ENCODE results near the gene POFUT1. TPM values are rescaled to one million over a fixed set of nuclear protein-coding genes. Genes with fewer than 3 reads are reported as not detected.

POFUT1 gene
- total RNA-seq, 1 experiment from 2014 or later, result 29.4 TPM

DNA sequence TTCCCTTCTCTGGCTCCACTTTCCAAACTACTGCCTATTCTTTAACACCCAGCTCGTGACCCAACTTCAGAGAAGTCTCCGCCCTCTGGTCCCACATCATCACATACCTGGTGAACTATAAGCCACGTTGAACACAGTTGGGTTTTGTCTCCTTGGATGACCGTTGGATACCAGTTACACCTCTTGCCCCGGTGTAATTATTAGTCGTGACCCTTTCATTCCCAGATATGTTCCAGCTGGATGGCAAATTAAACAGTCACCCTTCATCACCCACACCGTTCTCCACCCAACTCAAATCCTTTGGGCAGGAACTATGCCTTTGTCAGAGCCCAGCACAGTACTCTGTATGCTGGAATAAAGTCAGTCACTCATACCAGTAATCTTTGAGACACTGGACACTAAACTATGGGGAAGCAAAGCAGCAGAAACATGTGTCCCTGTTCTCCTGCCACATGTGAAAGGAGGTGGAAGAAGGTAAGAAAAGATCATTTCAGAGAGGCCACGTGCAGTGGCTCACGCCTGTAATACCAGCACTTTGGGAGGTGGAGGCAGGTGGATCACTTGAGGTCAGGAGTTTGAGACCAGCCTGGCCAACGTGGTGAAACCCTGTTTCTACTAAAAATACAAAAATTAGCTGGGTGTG, 22.6 kb upstream of the POFUT1 start (continued):
- TF ChIP-seq NR1H2 (CRISPR knock-in tag; IDR thresholded peaks at IDR 0.05) (no peak), PRRX2 (CRISPR knock-in tag; IDR thresholded peaks at IDR 0.05) (no peak), KAT7 (CRISPR knock-in tag; IDR thresholded peaks at IDR 0.05; ENCODE audit: borderline replicate concordance) (no peak), OVOL2 (CRISPR knock-in tag; IDR thresholded peaks at IDR 0.05; ENCODE audit: borderline replicate concordance) (no peak), ZSCAN18 (CRISPR knock-in tag; IDR thresholded peaks at IDR 0.05) (no peak)
- TF ChIP-seq, protein P1, sequence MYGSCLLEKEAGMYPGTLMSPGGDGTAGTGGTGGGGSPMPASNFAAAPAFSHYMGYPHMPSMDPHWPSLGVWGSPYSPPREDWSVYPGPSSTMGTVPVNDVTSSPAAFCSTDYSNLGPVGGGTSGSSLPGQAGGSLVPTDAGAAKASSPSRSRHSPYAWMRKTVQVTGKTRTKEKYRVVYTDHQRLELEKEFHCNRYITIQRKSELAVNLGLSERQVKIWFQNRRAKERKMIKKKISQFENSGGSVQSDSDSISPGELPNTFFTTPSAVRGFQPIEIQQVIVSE (CRISPR knock-in tag; IDR thresholded peaks at IDR 0.05; ENCODE audit: borderline replicate concordance), result no peak

- no peak overlapping the region for H3K4me3 Mint-ChIP-seq
- TF ChIP-seq FOXP1 (CRISPR knock-in tag; IDR thresholded peaks at IDR 0.05; ENCODE audit: borderline replicate concordance), result no peak
- no peak for TF ChIP-seq ZNF396 (CRISPR knock-in tag; IDR thresholded peaks at IDR 0.05; ENCODE audit: borderline replicate concordance)
- TF ChIP-seq, protein P2, sequence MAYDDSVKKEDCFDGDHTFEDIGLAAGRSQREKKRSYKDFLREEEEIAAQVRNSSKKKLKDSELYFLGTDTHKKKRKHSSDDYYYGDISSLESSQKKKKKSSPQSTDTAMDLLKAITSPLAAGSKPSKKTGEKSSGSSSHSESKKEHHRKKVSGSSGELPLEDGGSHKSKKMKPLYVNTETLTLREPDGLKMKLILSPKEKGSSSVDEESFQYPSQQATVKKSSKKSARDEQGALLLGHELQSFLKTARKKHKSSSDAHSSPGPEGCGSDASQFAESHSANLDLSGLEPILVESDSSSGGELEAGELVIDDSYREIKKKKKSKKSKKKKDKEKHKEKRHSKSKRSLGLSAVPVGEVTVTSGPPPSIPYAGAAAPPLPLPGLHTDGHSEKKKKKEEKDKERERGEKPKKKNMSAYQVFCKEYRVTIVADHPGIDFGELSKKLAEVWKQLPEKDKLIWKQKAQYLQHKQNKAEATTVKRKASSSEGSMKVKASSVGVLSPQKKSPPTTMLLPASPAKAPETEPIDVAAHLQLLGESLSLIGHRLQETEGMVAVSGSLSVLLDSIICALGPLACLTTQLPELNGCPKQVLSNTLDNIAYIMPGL (CRISPR knock-in tag; IDR thresholded peaks at IDR 0.05), result no peak
- TF ChIP-seq, protein P3, sequence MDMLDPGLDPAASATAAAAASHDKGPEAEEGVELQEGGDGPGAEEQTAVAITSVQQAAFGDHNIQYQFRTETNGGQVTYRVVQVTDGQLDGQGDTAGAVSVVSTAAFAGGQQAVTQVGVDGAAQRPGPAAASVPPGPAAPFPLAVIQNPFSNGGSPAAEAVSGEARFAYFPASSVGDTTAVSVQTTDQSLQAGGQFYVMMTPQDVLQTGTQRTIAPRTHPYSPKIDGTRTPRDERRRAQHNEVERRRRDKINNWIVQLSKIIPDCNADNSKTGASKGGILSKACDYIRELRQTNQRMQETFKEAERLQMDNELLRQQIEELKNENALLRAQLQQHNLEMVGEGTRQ (CRISPR knock-in tag; IDR thresholded peaks at IDR 0.05), result no peak
- no peak for TF ChIP-seq ZNF671 (CRISPR knock-in tag; IDR thresholded peaks at IDR 0.05)
- TF ChIP-seq TCF7 (CRISPR knock-in tag; IDR thresholded peaks at IDR 0.05; ENCODE audit: low read depth), result no peak
- TF ChIP-seq, protein P1 (CRISPR knock-in tag; IDR thresholded peaks at IDR 0.05; ENCODE audit: borderline replicate concordance), result no peak
- TF ChIP-seq, protein P4, sequence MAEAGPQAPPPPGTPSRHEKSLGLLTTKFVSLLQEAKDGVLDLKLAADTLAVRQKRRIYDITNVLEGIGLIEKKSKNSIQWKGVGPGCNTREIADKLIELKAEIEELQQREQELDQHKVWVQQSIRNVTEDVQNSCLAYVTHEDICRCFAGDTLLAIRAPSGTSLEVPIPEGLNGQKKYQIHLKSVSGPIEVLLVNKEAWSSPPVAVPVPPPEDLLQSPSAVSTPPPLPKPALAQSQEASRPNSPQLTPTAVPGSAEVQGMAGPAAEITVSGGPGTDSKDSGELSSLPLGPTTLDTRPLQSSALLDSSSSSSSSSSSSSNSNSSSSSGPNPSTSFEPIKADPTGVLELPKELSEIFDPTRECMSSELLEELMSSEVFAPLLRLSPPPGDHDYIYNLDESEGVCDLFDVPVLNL (CRISPR knock-in tag; IDR thresholded peaks at IDR 0.05; ENCODE audit: borderline replicate concordance, low read depth), result no peak
- POLR2A ChIA-PET, result no interaction called here
- peaks cover 20% of the 10 kb centered on the region for H3K4me1 Mint-ChIP-seq
- no peaks in the 10 kb centered on the region for H3K9me3 Mint-ChIP-seq
- peaks cover 3% of the 10 kb centered on the region for H3K27me3 Mint-ChIP-seq (ENCODE audit: low read depth)
- DNase-seq (ENCODE audit: low spot score), result no peak
- no peaks in the 10 kb centered on the region for H3K36me3 Mint-ChIP-seq
- no peak overlapping the region for H3K27ac Mint-ChIP-seq
- no peak for ATAC-seq
- CTCF ChIA-PET, result no interaction called here
Measured at GRCh38 chr20:32186506-32186905, 21.2 kb upstream of the POFUT1 start.

DNA sequence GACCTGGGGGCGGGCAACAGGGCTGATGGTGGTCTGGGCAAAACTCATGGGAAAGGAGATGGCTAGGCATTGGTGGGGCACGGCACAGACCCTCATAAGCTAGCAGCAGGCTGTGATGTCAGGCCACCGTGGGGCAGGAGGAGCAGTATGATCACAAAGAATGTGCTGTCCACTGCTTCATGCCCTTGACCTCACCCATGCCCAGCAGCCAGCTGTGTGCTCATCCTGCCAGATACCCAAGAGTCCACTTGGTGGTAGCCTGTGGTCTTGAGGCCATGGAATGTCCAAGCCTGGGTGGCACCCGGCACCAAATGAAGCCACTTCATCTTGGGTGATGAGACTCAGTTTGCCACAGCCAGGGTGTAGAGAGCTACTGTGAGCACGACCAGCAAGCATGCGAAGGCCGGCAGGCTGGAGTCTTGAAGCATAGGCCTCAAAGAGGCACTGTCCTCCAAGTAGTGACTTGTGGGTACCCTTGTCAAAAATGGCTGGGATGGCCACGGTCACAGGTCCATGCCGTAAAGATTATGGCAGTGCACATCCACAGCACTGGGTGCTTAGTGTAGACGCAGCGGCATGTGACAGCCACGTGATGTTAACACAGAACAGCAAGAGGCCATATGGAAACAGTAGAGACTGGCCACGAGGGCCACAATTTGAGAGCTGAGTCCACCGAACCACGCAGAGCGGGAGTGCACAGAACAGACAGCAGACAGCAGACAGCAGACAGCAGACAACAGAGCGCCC, 19.1 kb upstream of the POFUT1 start:
- ChIA-PET POLR2A (no interaction called here), CTCF (interaction anchor here (0.6 to 1.7 kb wide), 3 partner anchors 339 to 352 kb away, joined by 3 to 4 read pairs (median 3); no protein-coding TSS in a partner anchor)
- peaks cover 3% of the 10 kb centered on the region for H3K27me3 Mint-ChIP-seq (ENCODE audit: low read depth)
- peak overlapping the region; percentile 76 for H3K4me3 Mint-ChIP-seq
- no peak for TF ChIP-seq ESRRA (CRISPR knock-in tag; IDR thresholded peaks at IDR 0.05; ENCODE audit: borderline replicate concordance)
- TF ChIP-seq, protein P5, sequence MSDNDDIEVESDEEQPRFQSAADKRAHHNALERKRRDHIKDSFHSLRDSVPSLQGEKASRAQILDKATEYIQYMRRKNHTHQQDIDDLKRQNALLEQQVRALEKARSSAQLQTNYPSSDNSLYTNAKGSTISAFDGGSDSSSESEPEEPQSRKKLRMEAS (CRISPR knock-in tag; IDR thresholded peaks at IDR 0.05), result no peak
- no peak for TF ChIP-seq ZBTB43 (CRISPR knock-in tag; IDR thresholded peaks at IDR 0.05)
- TF ChIP-seq E2F5 (CRISPR knock-in tag; IDR thresholded peaks at IDR 0.05), result no peak
- TF ChIP-seq, protein P6, sequence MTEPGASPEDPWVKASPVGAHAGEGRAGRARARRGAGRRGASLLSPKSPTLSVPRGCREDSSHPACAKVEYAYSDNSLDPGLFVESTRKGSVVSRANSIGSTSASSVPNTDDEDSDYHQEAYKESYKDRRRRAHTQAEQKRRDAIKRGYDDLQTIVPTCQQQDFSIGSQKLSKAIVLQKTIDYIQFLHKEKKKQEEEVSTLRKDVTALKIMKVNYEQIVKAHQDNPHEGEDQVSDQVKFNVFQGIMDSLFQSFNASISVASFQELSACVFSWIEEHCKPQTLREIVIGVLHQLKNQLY (CRISPR knock-in tag; IDR thresholded peaks at IDR 0.05), result no peak
- no peak for TF ChIP-seq TEAD4 (CRISPR knock-in tag; IDR thresholded peaks at IDR 0.05)
- peaks cover 20% of the 10 kb centered on the region for H3K4me1 Mint-ChIP-seq
- H3K9me3 Mint-ChIP-seq, result no peaks in the 10 kb centered on the region
- no peak for ATAC-seq
- no peak overlapping the region for H3K27ac Mint-ChIP-seq
- H3K36me3 Mint-ChIP-seq, result no peaks in the 10 kb centered on the region
- no peak for DNase-seq (ENCODE audit: low spot score)
